ENCODE measurements around the gene ANKS1B. TPM values are rescaled to one million over a fixed set of nuclear protein-coding genes. Genes with fewer than 3 reads are reported as not detected.
A peak's percentile ranks its signal among the peaks of the same experiment; 100 is the strongest.

ANKS1B gene
- total RNA-seq, 1 experiment from 2014 or later, result 0.61 TPM

GRCh38 chr12:98945864-98946263, 1038.9 kb downstream of the ANKS1B start:
- H3K36me3 ChIP-seq (ENCODE audit: control insufficient read depth, insufficient read depth, low read length), result no peaks in the 10 kb centered on the region
- no peak overlapping the region for H3K4me3 ChIP-seq (ENCODE audit: low read depth, low read length)
- intact Hi-C loops (cut with micrococcal nuclease; ENCODE audit: unreplicated experiment), result no loop called here
- no peaks in the 10 kb centered on the region; the same call in 1 of the 2 replicates for H3K27me3 ChIP-seq (replicated peaks; ENCODE audit: control insufficient read depth, insufficient read depth, low read length)
- no peaks in the 10 kb centered on the region for H3K9me3 Mint-ChIP-seq (ENCODE audit: unreplicated experiment)
- TF ChIP-seq CTCF (IDR thresholded peaks at IDR 0.05; ENCODE audit: insufficient read depth in 1 of 2, low read depth in 1 of 2, low read length in 1 of 2, severe bottlenecking in 1 of 2, unreplicated experiment in 1 of 2), result no peak
- no peaks in the 10 kb centered on the region for H3K4me1 ChIP-seq
- H3K27ac Mint-ChIP-seq (ENCODE audit: unreplicated experiment), result no peak overlapping the region
- H3K4me3 Mint-ChIP-seq (ENCODE audit: unreplicated experiment), result no peak overlapping the region
- no peaks in the 10 kb centered on the region for H3K9me3 ChIP-seq
- peaks cover 8% of the 10 kb centered on the region for H3K27me3 Mint-ChIP-seq (ENCODE audit: insufficient read depth, unreplicated experiment)
- no peak for DNase-seq
- ChIA-PET CTCF (no interaction called here), POLR2A (no interaction called here)
- no peaks in the 10 kb centered on the region for H3K4me1 Mint-ChIP-seq (ENCODE audit: low read depth, unreplicated experiment)
- H3K36me3 Mint-ChIP-seq (ENCODE audit: insufficient read depth, unreplicated experiment), result no peaks in the 10 kb centered on the region
- BruUV-seq (replicated peaks), result no TSS peak

GRCh38 chr12:98939926-98940325, 1044.8 kb downstream of the ANKS1B start:
- Mint-ChIP-seq H3K4me1 (ENCODE audit: low read depth, unreplicated experiment) (peaks cover 6% of the 10 kb centered on the region), H3K9me3 (ENCODE audit: unreplicated experiment) (no peaks in the 10 kb centered on the region), H3K4me3 (ENCODE audit: unreplicated experiment) (no peak overlapping the region), H3K27ac (ENCODE audit: unreplicated experiment) (no peak overlapping the region), H3K27me3 (ENCODE audit: insufficient read depth, unreplicated experiment) (peaks cover 16% of the 10 kb centered on the region), H3K36me3 (ENCODE audit: insufficient read depth, unreplicated experiment) (no peaks in the 10 kb centered on the region)
- POLR2A ChIA-PET, result no interaction called here
- H3K9me3 ChIP-seq, result no peaks in the 10 kb centered on the region
- intact Hi-C loops (cut with micrococcal nuclease; ENCODE audit: unreplicated experiment), result loop anchor here (1.0 kb wide), 2 partner anchors 214 to 241 kb away; no protein-coding TSS in a partner anchor
- DNase-seq, result no peak
- H3K36me3 ChIP-seq (ENCODE audit: control insufficient read depth, insufficient read depth, low read length), result no peaks in the 10 kb centered on the region
- TF ChIP-seq CTCF (IDR thresholded peaks at IDR 0.05; ENCODE audit: insufficient read depth in 1 of 2, low read depth in 1 of 2, low read length in 1 of 2, severe bottlenecking in 1 of 2, unreplicated experiment in 1 of 2), result no peak
- H3K4me3 ChIP-seq (ENCODE audit: low read depth, low read length), result no peak overlapping the region
- no peaks in the 10 kb centered on the region; the same call in 1 of the 2 replicates for H3K27me3 ChIP-seq (replicated peaks; ENCODE audit: control insufficient read depth, insufficient read depth, low read length)
- H3K4me1 ChIP-seq, result no peaks in the 10 kb centered on the region
- CTCF ChIA-PET, result no interaction called here
- no TSS peak for BruUV-seq (replicated peaks)

- ChIA-PET POLR2A (no interaction called here), CTCF (no interaction called here)
- no peak overlapping the region for H3K4me3 ChIP-seq (ENCODE audit: low read depth, low read length)
- no peak overlapping the region for H3K4me3 Mint-ChIP-seq (ENCODE audit: unreplicated experiment)
- H3K4me1 Mint-ChIP-seq (ENCODE audit: low read depth, unreplicated experiment), result peaks cover 6% of the 10 kb centered on the region
- peaks cover 16% of the 10 kb centered on the region for H3K27me3 Mint-ChIP-seq (ENCODE audit: insufficient read depth, unreplicated experiment)
- H3K4me1 ChIP-seq, result no peaks in the 10 kb centered on the region
- H3K27ac Mint-ChIP-seq (ENCODE audit: unreplicated experiment), result no peak overlapping the region
- BruUV-seq (replicated peaks), result no TSS peak
- TF ChIP-seq CTCF (IDR thresholded peaks at IDR 0.05; ENCODE audit: insufficient read depth in 1 of 2, low read depth in 1 of 2, low read length in 1 of 2, severe bottlenecking in 1 of 2, unreplicated experiment in 1 of 2), result peak; percentile 32 to 53
- H3K9me3 Mint-ChIP-seq (ENCODE audit: unreplicated experiment), result no peaks in the 10 kb centered on the region
- no peaks in the 10 kb centered on the region; the same call in 1 of the 2 replicates for H3K27me3 ChIP-seq (replicated peaks; ENCODE audit: control insufficient read depth, insufficient read depth, low read length)
- H3K9me3 ChIP-seq, result no peaks in the 10 kb centered on the region
- no peaks in the 10 kb centered on the region for H3K36me3 Mint-ChIP-seq (ENCODE audit: insufficient read depth, unreplicated experiment)
- no peaks in the 10 kb centered on the region for H3K36me3 ChIP-seq (ENCODE audit: control insufficient read depth, insufficient read depth, low read length)
- intact Hi-C loops (cut with micrococcal nuclease; ENCODE audit: unreplicated experiment), result loop anchor here (1.0 kb wide), 2 partner anchors 213 to 240 kb away; no protein-coding TSS in a partner anchor
- peak in 1 of 2 experiments; percentile 21 for DNase-seq
These were observed 1045.4 kb downstream of the ANKS1B start for GRCh38 chr12:98939350-98939749.

All from Caco-2 (cell line).